Type B pancreatic cell (in vitro differentiated cells): ENCODE data around the gene ANKRD12. TPM values are rescaled to one million over a fixed set of nuclear protein-coding genes. Genes with fewer than 3 reads are reported as not detected.
"Not testable (repeated sequence)": the region's sequence is repeated elsewhere in the genome, so short reads cannot be mapped to it uniquely, and the experiment has no call there.

Experiments used
- DNase-seq: peaks from one replicate; pipeline ENCODE4 v3.0.0; 2021; ENCODE audit warnings: mixed read lengths; ENCODE audit not compliant: unreplicated experiment; ENCODE audit errors: extremely low spot score
- H3K27ac Mint-ChIP-seq: 2 replicates; pipeline ENCODE4 v1.8.0; 2021; ENCODE audit warnings: mild to moderate bottlenecking, mixed read lengths
- H3K27me3 Mint-ChIP-seq: 2 replicates; pipeline ENCODE4 v1.8.0; 2021; ENCODE audit warnings: mixed read lengths
- H3K36me3 Mint-ChIP-seq: 2 replicates; pipeline ENCODE4 v1.8.0; 2021; ENCODE audit warnings: mixed read lengths
- H3K4me1 Mint-ChIP-seq: one replicate; pipeline ENCODE4 v1.8.0; 2021; ENCODE audit warnings: mixed read lengths; ENCODE audit not compliant: unreplicated experiment
- H3K4me3 Mint-ChIP-seq: 2 replicates; pipeline ENCODE4 v1.8.0; 2021; ENCODE audit warnings: mild to moderate bottlenecking, mixed read lengths
- H3K9me3 Mint-ChIP-seq: 2 replicates; pipeline ENCODE4 v1.8.0; 2021; ENCODE audit warnings: mixed read lengths
- total RNA-seq: library from RNA; stranded (reverse); gene quantifications from 2 replicates; pipeline ENCODE4 v1.2.1, GENCODE V29; 2021; ENCODE audit warnings: low replicate concordance
- TF ChIP-seq, protein P1 (sequence below): fragments of 200-600 bp; sonication (generic); conservative IDR thresholded peaks from 2 replicates; pipeline ENCODE4 v1.5.0; 2021; ENCODE audit warnings: antibody characterized with exemption, mild to moderate bottlenecking

ANKRD12 gene
- total RNA-seq, 1 donor from 2014 or later = 38.8 TPM

DNA sequence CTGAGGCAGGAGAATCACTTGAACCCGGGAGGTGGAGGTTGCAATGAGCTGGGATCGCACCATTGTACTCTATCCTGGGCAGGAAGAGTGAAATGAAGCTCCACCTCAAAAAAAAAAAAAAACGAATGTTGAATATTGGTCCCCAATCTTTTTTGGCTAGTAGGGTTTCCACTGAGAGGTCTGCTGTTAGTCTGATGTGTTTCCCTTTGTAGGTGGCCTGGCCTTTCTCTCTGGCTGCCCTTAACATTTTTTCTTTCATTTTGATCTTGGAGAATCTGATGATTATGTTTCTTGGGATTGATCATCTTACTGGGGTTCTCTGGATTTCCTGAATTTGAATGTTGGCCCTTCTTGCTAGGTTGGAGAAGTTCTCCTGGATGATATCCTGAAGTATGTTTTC is 35.3 kb downstream of the ANKRD12 start:
- not testable (repeated sequence) for H3K4me1 Mint-ChIP-seq, H3K4me3 Mint-ChIP-seq, H3K27me3 Mint-ChIP-seq, DNase-seq, H3K9me3 Mint-ChIP-seq, H3K27ac Mint-ChIP-seq
- H3K36me3 Mint-ChIP-seq = peaks cover 32% of the 10 kb centered on the region

DNA sequence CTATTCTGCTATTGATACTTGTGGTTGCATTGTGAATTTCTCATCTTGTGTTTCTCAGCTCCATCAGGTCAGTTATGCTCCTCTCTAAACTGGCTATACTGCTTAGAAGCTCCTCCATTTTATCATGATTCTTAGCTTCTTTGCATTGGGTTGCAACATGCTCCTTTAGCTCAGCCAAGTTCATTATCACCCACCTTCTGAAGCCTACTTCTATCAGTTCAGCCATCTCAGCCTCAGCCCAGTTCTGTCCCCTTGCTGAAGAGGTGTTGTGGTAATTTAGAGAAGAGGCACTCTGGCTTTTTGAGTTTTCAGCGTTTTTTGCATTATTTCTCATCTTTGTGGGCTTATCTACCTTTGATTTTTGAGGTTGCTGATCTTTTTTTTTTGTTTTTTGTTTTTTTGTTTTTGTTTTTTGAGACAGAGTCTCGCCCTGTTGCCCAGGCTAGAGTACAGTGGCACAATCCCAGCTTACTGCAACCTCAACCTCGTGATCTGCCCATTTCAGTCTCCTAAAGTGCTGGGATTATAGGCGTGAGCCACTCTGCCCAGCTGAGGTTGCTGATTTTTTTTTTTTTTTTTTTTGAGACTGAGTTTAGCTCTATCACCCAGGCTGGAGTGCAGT is 36.0 kb downstream of the ANKRD12 start:
- H3K27ac Mint-ChIP-seq = no peak overlapping the region
- TF ChIP-seq, protein P1, sequence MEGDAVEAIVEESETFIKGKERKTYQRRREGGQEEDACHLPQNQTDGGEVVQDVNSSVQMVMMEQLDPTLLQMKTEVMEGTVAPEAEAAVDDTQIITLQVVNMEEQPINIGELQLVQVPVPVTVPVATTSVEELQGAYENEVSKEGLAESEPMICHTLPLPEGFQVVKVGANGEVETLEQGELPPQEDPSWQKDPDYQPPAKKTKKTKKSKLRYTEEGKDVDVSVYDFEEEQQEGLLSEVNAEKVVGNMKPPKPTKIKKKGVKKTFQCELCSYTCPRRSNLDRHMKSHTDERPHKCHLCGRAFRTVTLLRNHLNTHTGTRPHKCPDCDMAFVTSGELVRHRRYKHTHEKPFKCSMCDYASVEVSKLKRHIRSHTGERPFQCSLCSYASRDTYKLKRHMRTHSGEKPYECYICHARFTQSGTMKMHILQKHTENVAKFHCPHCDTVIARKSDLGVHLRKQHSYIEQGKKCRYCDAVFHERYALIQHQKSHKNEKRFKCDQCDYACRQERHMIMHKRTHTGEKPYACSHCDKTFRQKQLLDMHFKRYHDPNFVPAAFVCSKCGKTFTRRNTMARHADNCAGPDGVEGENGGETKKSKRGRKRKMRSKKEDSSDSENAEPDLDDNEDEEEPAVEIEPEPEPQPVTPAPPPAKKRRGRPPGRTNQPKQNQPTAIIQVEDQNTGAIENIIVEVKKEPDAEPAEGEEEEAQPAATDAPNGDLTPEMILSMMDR = no peak
- H3K9me3 Mint-ChIP-seq = peaks cover 6% of the 10 kb centered on the region
- DNase-seq = no peak
- H3K4me1 Mint-ChIP-seq = no peaks in the 10 kb centered on the region
- no peak overlapping the region for H3K4me3 Mint-ChIP-seq
- no peaks in the 10 kb centered on the region for H3K27me3 Mint-ChIP-seq
- peaks cover 30% of the 10 kb centered on the region for H3K36me3 Mint-ChIP-seq

DNA sequence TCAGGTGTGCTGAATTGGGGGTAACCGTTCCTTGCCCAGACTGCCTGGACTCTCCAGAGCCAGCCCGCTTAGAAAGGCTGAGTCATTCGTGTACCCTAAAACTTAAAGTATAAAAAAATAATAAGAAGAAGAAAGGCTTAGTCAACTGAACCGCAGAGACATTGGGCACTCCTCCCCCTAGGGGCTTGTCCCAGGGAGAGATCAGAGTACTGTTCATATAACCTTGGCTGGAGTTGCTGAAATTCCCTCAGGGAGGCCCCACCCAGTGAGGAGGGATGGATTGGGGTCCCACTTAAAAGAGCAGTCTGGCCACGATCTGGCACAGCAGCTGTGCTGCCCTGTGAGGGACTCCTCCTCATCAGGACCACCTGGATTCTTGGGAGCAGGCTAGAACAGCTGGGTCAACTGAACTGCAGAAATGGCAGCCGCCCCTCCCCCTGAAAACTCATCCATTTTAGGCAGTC is 37.2 kb downstream of the ANKRD12 start:
- no peak overlapping the region for H3K4me3 Mint-ChIP-seq

DNA sequence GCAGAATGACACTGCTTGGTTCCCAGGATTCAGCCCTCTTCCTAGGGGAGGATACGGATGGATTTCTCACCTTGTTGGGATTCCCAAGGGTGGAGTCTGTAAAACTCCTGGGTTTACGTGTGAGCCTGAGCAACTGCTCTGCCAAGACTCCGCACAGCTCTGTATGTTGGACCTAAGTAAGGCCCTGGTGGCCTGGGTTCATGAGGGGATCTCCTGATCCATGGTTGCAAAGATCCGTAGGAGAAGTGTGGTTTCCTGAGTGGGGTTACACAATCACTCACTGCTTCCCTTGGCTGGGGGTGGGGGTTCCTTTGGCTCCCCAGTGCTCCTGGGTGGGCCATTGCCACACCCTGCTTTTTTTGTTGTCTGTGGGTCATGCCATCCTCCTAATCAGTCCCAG is 37.7 kb downstream of the ANKRD12 start:
- H3K4me1 Mint-ChIP-seq = no peaks in the 10 kb centered on the region
- no peaks in the 10 kb centered on the region for H3K27me3 Mint-ChIP-seq
- H3K36me3 Mint-ChIP-seq = peaks cover 22% of the 10 kb centered on the region
- no peak for DNase-seq
- H3K27ac Mint-ChIP-seq = no peak overlapping the region
- H3K9me3 Mint-ChIP-seq = peaks cover 3% of the 10 kb centered on the region
- H3K4me3 Mint-ChIP-seq = no peak overlapping the region
- TF ChIP-seq, protein P1 = no peak

More for the DNA sequence above, 37.2 kb downstream of the ANKRD12 start:
- Mint-ChIP-seq H3K36me3 (peaks cover 25% of the 10 kb centered on the region), H3K27me3 (no peaks in the 10 kb centered on the region), H3K4me1 (no peaks in the 10 kb centered on the region), H3K9me3 (peaks cover 6% of the 10 kb centered on the region), H3K27ac (no peak overlapping the region)
- TF ChIP-seq, protein P1 = no peak
- no peak for DNase-seq

DNA sequence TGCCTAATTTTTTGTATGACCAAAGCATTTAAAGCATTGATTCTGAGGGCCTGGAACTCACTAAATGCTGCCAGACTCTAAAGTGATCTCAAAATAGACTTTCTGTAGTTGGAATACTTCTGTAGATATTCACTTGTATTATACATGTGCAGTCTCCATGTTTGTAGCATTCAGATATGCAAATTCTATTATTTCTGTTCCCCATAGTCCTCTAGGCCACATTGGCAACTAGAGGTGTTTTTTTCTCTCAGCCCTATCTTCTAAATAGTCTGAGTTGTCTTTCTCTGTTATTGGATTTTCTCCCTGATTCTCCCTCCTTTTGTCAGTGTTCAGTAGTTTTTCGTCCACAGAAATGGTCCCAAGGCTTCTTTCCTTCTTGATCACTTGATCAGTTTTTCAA is 38.5 kb downstream of the ANKRD12 start:
- H3K27me3 Mint-ChIP-seq = no peaks in the 10 kb centered on the region
- H3K36me3 Mint-ChIP-seq = peaks cover 18% of the 10 kb centered on the region
- H3K4me1 Mint-ChIP-seq = no peaks in the 10 kb centered on the region
- no peak for DNase-seq
- no peak overlapping the region for H3K27ac Mint-ChIP-seq
- H3K4me3 Mint-ChIP-seq = no peak overlapping the region
- no peaks in the 10 kb centered on the region for H3K9me3 Mint-ChIP-seq
- TF ChIP-seq, protein P1 = no peak

DNA sequence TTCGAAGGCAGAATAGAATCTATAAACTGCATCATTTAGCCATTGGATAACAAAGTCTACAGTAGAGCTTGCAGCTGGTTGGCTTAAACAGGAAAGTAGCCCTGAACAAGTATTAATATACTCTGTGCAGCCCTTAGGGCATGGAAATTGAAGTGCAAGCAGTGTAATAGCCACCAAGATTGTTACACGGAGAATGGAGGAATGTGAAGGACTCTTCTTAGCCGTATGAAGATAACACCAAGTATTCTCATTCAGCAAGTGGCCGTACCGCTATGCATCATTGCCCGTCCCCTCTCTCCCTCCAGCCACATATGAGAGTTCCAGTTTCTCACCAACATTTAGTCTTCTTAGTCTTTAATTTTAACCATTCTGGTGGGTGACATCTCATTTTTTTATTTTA is 40.5 kb downstream of the ANKRD12 start:
- TF ChIP-seq, protein P1 = no peak
- Mint-ChIP-seq H3K4me1 (no peaks in the 10 kb centered on the region), H3K36me3 (peaks cover 8% of the 10 kb centered on the region), H3K27me3 (no peaks in the 10 kb centered on the region), H3K27ac (no peak overlapping the region), H3K9me3 (no peaks in the 10 kb centered on the region), H3K4me3 (no peak overlapping the region)
- no peak for DNase-seq
